ENCODE measurements around the gene IFNGR2.

GRCh38 chr21:33449616-33450015, 46.4 kb downstream of the IFNGR2 start:
- TF ChIP-seq, protein P1, sequence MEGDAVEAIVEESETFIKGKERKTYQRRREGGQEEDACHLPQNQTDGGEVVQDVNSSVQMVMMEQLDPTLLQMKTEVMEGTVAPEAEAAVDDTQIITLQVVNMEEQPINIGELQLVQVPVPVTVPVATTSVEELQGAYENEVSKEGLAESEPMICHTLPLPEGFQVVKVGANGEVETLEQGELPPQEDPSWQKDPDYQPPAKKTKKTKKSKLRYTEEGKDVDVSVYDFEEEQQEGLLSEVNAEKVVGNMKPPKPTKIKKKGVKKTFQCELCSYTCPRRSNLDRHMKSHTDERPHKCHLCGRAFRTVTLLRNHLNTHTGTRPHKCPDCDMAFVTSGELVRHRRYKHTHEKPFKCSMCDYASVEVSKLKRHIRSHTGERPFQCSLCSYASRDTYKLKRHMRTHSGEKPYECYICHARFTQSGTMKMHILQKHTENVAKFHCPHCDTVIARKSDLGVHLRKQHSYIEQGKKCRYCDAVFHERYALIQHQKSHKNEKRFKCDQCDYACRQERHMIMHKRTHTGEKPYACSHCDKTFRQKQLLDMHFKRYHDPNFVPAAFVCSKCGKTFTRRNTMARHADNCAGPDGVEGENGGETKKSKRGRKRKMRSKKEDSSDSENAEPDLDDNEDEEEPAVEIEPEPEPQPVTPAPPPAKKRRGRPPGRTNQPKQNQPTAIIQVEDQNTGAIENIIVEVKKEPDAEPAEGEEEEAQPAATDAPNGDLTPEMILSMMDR (conservative IDR thresholded peaks at IDR 0.05; ENCODE audit: low read depth, low read length) = no peak
- TF ChIP-seq SMC3 (IDR thresholded peaks at IDR 0.05; ENCODE audit: low read depth, low read length) (no peak), RFX5 (IDR thresholded peaks at IDR 0.05; ENCODE audit: low read depth, low read length) (no peak), FOS (IDR thresholded peaks at IDR 0.05; ENCODE audit: low read depth, low read length) (no peak), CEBPB (IDR thresholded peaks at IDR 0.05; ENCODE audit: low read depth, low read length) (no peak), POLR2A (IDR thresholded peaks at IDR 0.05; ENCODE audit: low read depth, low read length) (no peak), BHLHE40 (IDR thresholded peaks at IDR 0.05; ENCODE audit: low read depth, low read length) (no peak), MAFK (IDR thresholded peaks at IDR 0.05; ENCODE audit: low read depth, low read length) (no peak)
